KOPT-K1 (cell line): ENCODE measurements around the gene PDE7B.
"Not testable (repeated sequence)": the region's sequence is repeated elsewhere in the genome, so short reads cannot be mapped to it uniquely, and the experiment has no call there.

Experiments used
- H3K27ac ChIP-seq: fragments of 200-600 bp; sonication (generic); 2 replicates; pipeline ENCODE4 v1.5.1; 2016; ENCODE audit warnings: antibody characterized with exemption, mild to moderate bottlenecking, low read depth, low read length; ENCODE audit not compliant: poor library complexity, severe bottlenecking
- H3K36me3 ChIP-seq: fragments of 200-600 bp; sonication (generic); 2 replicates; pipeline ENCODE4 v1.5.1; 2017; ENCODE audit warnings: antibody characterized with exemption, mild to moderate bottlenecking, low read length, moderate library complexity; ENCODE audit not compliant: insufficient read depth
- H3K9me3 ChIP-seq: fragments of 200-600 bp; sonication (generic); 2 replicates; pipeline ENCODE4 v1.5.1; 2017; ENCODE audit warnings: antibody characterized with exemption, low read length, mild to moderate bottlenecking; ENCODE audit not compliant: insufficient read depth, poor library complexity, severe bottlenecking

Gene PDE7B

GRCh38 chr6:136189104-136189503 is 337.6 kb downstream of the PDE7B start:
- no peaks in the 10 kb centered on the region for H3K36me3 ChIP-seq
- H3K27ac ChIP-seq = no peak overlapping the region

GRCh38 chr6:136191606-136192312 is 340.3 kb downstream of the PDE7B start:
- Histone ChIP-seq H3K27ac (no peak overlapping the region), H3K36me3 (no peaks in the 10 kb centered on the region), H3K9me3 (no peaks in the 10 kb centered on the region)

More at GRCh38 chr6:136189104-136189503, 337.6 kb downstream of the PDE7B start:
- H3K9me3 ChIP-seq = no peaks in the 10 kb centered on the region

- H3K27ac ChIP-seq = no peak overlapping the region
- no peaks in the 10 kb centered on the region for H3K9me3 ChIP-seq
- no peaks in the 10 kb centered on the region for H3K36me3 ChIP-seq
Measured at GRCh38 chr6:136192902-136193301, 341.4 kb downstream of the PDE7B start.

- no peak overlapping the region for H3K27ac ChIP-seq
- no peaks in the 10 kb centered on the region for H3K36me3 ChIP-seq
- H3K9me3 ChIP-seq = no peaks in the 10 kb centered on the region
Measured at GRCh38 chr6:136201732-136202131, 350.2 kb downstream of the PDE7B start.

- no peak overlapping the region for H3K27ac ChIP-seq
Measured at GRCh38 chr6:136208783-136209182, 357.3 kb downstream of the PDE7B start.

GRCh38 chr6:136209496-136209895 is 358.0 kb downstream of the PDE7B start:
- no peaks in the 10 kb centered on the region for H3K9me3 ChIP-seq
- H3K27ac ChIP-seq = no peak overlapping the region
- H3K36me3 ChIP-seq = no peaks in the 10 kb centered on the region

More at GRCh38 chr6:136208783-136209182, 357.3 kb downstream of the PDE7B start:
- no peaks in the 10 kb centered on the region for H3K9me3 ChIP-seq
- H3K36me3 ChIP-seq = no peaks in the 10 kb centered on the region

GRCh38 chr6:136210398-136211165 is 359.1 kb downstream of the PDE7B start:
- Histone ChIP-seq H3K36me3 (no peaks in the 10 kb centered on the region), H3K9me3 (no peaks in the 10 kb centered on the region), H3K27ac (no peak overlapping the region)

GRCh38 chr6:136212608-136213007 is 361.1 kb downstream of the PDE7B start:
- Histone ChIP-seq H3K36me3 (no peaks in the 10 kb centered on the region), H3K27ac (no peak overlapping the region), H3K9me3 (no peaks in the 10 kb centered on the region)

- H3K36me3 ChIP-seq = no peaks in the 10 kb centered on the region
- H3K9me3 ChIP-seq = no peaks in the 10 kb centered on the region
- no peak overlapping the region for H3K27ac ChIP-seq
Measured at GRCh38 chr6:136213012-136213539, 361.6 kb downstream of the PDE7B start.

- no peaks in the 10 kb centered on the region for H3K9me3 ChIP-seq
- H3K27ac ChIP-seq = no peak overlapping the region
- H3K36me3 ChIP-seq = no peaks in the 10 kb centered on the region
Measured at GRCh38 chr6:136213853-136214252, 362.4 kb downstream of the PDE7B start.

GRCh38 chr6:136216503-136217401 is 365.3 kb downstream of the PDE7B start:
- H3K27ac ChIP-seq = no peak overlapping the region
- no peaks in the 10 kb centered on the region for H3K36me3 ChIP-seq
- H3K9me3 ChIP-seq = no peaks in the 10 kb centered on the region

GRCh38 chr6:136224974-136225373 is 373.5 kb downstream of the PDE7B start:
- H3K36me3 ChIP-seq, H3K9me3 ChIP-seq, H3K27ac ChIP-seq: not testable (repeated sequence)

- Histone ChIP-seq H3K27ac (no peak overlapping the region), H3K36me3 (peaks cover 10% of the 10 kb centered on the region), H3K9me3 (no peaks in the 10 kb centered on the region)
Measured at GRCh38 chr6:136225496-136225895, 374.0 kb downstream of the PDE7B start.

GRCh38 chr6:136226027-136226673 is 374.6 kb downstream of the PDE7B start:
- Histone ChIP-seq H3K27ac (no peak overlapping the region), H3K36me3 (peaks cover 17% of the 10 kb centered on the region), H3K9me3 (no peaks in the 10 kb centered on the region)
